Stimulated activated CD8-positive, alpha-beta memory T cell treated with anti-CD3 and anti-CD28 coated beads, Interleukin-15, amount 100 ng/mL, for 4 hours (primary cell): ENCODE measurements around the gene UGCG.
A peak's percentile ranks its signal among the peaks of the same experiment; 100 is the strongest.
"Not testable (repeated sequence)": the region's sequence is repeated elsewhere in the genome, so short reads cannot be mapped to it uniquely, and the experiment has no call there.

Source experiments
- DNase-seq, 2 donors: peaks; one replicate each; pipeline ENCODE4 v3.0.0-alpha.2; 2020; ENCODE audit warnings: low read depth in 2 of 2

Gene UGCG

GRCh38 chr9:111919875-111920274, 23.3 kb downstream of the UGCG start:
- no peak for DNase-seq

DNA sequence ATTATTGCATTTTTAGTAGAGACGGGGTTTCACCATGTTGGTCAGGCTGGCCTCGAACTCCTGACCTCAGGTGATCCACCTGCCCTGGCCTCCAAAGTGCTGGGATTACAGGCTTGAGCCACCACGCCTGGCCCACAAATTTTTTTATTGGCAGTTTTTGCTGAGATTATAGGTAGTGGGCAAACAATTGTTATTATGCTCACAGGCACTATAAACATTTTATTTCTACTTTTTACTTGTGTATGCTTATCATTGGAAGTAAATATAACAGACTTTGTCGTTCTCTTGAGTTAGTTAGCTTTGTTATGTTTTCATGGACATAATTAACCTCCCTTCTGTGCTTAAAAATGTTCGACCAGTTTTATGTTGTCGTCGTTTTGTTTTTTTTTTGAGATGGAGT, 23.9 kb downstream of the UGCG start:
- DNase-seq, result no peak

DNA sequence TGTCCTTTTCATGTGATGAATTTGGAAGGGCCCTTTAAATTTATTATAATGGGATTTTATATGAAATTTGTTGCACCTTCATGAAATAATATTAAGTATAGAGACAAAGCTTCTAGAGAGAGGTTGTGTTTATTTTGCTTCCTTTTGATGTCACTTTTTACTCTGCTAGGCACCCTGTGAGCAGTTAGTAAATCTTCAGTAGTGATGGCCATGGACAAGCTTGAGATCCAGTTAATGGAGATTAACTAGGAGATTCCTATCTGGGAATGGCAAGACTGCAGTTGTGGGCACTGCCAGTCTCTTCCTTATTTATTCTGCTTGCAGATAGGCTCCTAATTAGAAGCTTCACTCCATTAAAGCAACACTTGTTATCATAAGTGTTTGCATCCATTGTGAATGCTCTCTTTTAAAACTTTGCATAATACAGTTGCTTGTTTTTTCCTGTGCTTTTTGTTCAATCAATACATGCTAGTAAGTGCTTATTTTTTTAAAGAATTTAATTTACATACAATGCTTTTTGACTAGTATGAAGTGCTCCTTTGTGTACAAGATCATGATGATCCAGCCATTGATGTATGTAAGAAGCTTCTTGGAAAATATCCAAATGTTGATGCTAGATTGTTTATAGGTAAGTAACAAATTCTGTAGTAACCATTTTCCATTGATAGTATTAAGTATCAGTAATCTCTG, 25.9 kb downstream of the UGCG start:
- no peak for DNase-seq

DNA sequence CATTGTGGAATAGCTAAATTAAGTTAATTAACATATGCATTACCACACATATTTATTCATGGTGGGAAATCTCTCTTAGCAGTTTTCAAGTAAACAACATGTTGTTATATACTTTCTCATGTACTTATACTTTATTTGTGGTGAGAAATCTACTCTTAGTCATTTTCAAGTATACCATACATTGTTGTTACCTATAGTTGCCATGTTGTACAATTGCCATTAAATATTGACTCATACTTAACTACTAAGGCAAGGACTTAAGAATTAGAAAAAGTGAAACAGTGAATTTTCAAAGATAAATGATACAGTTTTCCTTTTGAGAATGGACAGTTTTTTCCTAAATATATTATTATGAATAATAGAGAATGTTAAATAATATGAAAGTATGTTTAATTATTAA, 27.7 kb downstream of the UGCG start:
- no peak for DNase-seq

DNA sequence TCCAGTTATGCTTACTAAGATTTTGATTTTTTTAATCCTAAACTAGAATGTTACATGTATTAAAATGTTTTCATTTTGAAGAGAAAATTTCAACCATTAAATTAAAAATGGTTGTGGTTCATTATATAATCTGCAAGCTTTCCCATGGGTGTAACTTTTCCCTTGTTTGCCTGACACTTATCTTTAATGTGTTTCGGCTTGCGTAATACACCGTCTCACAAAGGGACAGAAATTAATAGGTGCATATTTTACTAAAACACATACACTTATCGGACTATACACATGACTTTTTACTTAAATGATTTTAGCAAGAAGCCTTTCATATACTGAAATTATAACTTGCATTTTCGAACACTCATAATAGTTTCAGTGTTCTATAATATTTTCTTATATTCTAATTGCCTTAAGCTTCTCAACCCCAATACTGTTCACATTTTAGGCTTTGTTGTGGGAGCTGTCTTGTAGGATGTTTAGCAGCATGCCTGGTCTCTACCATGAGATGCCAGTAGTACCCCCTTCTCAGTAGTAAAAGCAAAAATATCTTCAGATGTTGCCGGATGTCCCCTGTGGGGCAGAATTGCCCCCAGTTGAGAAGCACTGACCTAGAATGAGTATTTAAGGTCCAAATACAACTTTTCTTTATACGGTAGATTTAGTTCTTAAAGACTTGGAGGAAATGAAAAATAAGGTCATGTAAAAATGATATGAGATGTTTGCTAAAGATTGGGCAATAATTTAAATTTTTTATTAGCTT, 28.6 kb downstream of the UGCG start:
- no peak for DNase-seq

DNA sequence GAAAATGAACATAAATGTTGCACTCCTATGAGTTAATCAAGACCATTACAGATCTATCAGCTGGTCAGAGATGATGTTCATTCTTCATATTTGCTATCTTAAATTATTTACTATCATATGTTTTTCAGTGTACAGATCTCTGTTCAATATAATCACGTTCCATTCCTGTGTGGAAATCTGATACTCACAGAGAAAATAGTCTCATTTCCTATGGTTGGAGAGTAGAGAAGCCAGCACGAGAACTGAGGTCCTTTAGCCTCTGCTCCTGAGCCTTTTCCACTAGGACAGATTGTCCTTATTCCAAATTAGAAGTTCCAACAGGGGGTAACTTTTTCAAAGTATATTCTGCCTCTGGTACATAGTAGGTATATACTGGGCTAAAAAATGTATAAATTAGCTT, 29.2 kb downstream of the UGCG start:
- DNase-seq, result no peak

DNA sequence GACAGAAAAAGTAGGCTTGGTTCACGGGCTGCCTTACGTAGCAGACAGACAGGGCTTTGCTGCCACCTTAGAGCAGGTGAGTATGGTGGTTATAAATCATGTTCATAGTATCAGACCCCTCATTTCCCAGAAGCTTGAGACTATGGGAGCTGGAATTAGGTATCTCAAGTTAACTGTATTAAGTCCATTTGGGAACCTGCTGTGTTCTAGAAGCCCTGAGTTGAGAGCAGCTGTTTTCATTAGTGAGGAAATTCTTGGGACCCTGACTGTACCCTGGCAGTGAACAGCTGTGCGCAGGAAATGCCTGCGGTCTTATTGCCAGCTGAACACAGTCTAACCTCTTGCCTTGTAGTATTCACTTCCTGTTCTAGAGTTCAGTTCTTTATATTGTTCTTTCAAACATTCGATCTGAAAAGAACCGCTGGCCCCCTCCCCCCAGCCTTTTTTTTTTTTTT, 29.8 kb downstream of the UGCG start:
- DNase-seq, result peak; percentile 26 to 27

DNA sequence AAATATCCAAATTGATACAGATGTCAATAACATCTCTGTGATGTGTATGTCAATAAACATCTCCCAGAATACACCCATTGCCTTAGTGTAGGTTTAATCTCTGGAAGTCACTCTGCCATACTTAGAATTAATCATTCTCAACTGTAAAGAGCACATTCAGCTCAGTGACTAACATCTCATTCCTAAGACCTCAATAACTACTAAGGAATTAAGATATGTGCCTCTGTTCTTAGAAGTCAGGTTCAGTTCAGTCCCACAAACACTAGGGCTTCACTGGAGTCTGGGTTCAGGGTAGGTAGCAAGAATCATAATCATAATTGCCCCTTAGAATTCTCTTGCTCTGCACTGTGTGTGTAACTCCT, 31.7 kb downstream of the UGCG start:
- DNase-seq, result no peak

DNA sequence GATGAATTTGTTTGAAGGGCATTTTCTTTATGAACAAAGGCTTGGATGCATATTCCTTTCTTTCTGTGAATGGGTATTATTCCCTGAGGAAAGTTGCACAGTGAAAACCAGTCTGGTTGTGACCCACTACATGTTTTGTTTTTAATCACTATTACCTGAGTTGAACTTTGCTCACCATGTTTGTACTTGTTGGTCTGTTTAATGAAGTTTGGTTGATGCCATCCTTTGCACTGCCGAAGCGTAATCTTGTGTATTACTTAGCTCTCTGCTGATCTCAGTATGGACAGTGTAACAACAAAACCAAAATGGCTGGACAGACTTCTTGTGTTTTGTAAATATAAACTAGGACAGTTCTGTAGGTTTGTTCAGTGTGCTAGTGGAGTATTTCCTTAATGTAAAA, 38.1 kb downstream of the UGCG start:
- no peak for DNase-seq

GRCh38 chr9:111936391-111936790, 39.8 kb downstream of the UGCG start:
- no peak for DNase-seq

GRCh38 chr9:111937301-111937700, 40.7 kb downstream of the UGCG start:
- DNase-seq, result no peak

GRCh38 chr9:111937781-111938426, 41.3 kb downstream of the UGCG start:
- peak; percentile 17 to 19 for DNase-seq

- DNase-seq, result no peak
These were observed 41.8 kb downstream of the UGCG start for GRCh38 chr9:111938427-111938800.

DNA sequence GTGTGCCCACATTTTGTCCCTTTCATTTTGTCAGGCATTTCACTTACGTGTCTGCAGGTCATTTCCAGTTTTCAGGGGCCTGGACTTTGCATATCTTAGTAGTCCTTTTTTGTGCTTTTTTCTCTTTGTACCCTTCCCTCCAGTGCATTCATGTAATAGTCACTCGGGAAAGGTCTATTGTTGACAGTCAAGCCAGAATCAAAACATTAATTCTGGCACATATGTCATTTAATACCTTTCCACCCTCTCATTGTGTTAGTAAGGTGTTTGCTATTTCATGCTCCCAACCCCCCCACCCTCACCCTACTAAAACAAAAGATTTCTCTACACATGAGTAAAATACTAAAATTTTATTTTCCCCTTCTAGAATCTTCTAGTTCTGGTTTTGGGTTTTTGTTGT, 42.7 kb downstream of the UGCG start:
- no peak for DNase-seq

DNA sequence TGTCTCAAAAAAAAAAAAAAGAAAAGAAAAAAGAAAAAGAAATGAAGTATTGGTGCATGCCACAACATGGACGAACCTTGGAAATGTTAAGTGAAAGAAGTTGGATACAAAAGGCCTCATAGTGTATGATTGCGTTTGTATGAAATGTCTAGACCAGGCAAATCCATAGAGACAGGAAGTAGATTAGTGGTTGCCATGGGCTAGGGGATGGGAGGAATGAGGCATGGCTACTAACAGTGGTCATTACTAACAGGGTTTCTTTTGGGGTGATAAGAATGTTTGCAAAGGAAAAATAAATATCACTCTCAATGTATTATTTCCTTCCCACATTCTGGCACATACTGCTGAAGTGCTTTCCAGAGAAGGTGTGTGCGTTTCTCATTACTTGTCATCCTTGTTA, 44.1 kb downstream of the UGCG start:
- DNase-seq, result no peak

DNA sequence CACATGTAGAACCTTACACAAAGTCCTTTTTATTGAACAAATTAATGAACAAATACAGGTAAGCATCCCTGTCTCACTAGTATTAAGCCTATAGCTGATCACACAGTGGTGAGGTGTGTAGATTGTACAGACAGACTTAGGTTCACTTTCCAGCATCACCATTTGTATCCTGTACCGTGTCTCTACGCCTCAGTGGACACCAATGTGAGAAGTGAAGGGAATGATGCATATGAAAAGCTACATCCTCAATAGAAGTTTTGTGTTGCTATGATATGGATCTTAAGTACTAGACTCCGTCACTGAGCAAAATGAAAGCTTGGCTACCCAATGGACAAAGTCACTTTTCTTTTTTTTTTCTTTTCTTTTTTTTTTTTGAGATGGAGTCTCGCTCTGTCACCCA, 46.6 kb downstream of the UGCG start:
- no peak for DNase-seq

- DNase-seq, result no peak
These were observed 47.1 kb downstream of the UGCG start for GRCh38 chr9:111943746-111944145.

- no peak for DNase-seq
These were observed 47.7 kb downstream of the UGCG start for GRCh38 chr9:111944241-111944866.

DNA sequence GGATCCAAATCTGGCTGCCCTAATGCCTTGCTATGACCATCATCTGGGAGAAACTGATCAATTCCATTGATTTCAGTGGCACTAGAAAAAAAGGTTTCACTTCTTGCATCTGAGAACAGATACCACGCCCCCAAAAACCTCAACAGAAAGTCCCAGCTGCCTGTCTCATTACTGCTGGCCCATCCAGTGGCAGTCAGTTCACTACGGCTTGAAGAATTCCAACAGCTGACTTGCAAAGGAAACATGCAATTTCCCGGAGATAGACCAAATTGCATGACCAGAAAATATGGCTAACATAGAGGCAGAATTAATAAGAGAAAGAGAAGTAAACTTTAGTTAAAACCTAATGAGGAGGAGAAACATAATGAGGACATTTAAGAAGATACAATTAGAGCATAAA, 48.6 kb downstream of the UGCG start:
- DNase-seq, result no peak

DNA sequence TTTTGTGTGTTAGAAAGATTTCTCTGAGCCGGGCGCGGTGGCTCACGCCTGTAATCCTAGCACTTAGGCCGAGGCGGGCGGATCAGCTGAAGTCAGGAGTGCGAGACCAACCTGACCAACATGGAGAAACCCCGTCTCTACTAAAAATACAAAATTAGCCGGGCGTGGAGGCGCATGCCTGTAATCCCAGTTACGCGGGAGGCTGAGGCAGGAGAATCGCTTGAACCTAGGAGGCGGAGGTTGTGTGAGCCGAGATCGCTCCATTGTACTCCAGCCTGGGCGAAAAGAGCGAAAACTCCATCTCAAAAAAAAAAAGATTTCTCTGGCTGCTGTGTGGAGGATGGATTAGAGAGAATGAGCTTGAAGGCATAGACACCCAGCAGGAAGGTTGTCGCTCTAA, 51.5 kb downstream of the UGCG start:
- not testable (repeated sequence) for DNase-seq

- DNase-seq, result no peak
These were observed 52.3 kb downstream of the UGCG start for GRCh38 chr9:111948951-111949350.

DNA sequence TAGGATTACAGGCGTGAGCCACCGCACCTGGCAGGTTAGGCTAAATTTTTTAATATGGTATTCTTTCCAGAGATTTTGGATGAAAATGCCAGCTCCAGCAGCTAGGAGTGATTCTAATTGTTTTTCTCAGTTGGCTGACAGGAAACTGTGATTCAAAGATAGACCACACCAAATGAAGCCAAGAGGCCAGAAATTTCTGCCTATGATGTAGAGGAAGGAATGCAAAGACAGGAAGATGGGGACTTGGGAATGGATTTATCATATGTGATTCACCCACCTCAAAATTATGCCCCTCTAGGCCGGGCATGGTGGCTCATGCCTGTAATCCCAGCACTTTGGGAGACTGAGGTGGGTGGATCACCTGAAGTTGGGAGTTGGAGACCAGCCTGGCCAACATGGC, 53.3 kb downstream of the UGCG start:
- no peak for DNase-seq

DNA sequence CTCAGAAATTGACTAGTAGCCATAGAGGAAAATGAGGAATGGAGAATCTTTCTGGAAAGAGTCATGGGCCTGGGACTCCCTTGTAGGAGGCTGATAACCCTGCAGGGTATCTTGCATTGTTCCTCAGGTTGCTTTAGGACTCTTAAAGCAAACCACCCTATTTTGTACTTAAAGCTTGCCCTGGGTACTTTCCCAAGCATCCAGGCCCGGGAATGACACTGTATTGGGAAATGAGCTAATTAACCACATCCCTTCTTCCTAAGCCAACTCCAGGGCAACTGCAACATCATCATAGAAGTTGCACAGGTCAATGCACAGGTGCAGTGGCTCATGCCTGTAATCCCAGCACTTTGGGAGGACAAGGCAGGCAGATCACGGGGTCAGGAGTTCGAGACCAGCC, 55.9 kb downstream of the UGCG start:
- no peak for DNase-seq
